HepG2 (cell line): ENCODE measurements around the gene MED25. TPM values are rescaled to one million over a fixed set of nuclear protein-coding genes. Genes with fewer than 3 reads are reported as not detected.

Source experiments
- BORCS8-MEF2B ChIP-seq: sonication (generic); formaldehyde crosslinking; IDR thresholded peaks from 2 replicates; pipeline ENCODE4 v1.8.0; 2022; ENCODE audit warnings: mild to moderate bottlenecking, missing genetic modification reagents
- DDIT3 ChIP-seq: sonication (generic); formaldehyde crosslinking; IDR thresholded peaks from 2 replicates; pipeline ENCODE4 v1.4.0; 2020; ENCODE audit warnings: mild to moderate bottlenecking, missing genetic modification reagents
- EZH2 ChIP-seq: conservative IDR thresholded peaks from 2 replicates; pipeline ENCODE4 v1.6.1; 2012; ENCODE audit warnings: mild to moderate bottlenecking, low read depth, low read length, moderate library complexity
- MXD4 ChIP-seq: IDR thresholded peaks from 2 replicates; pipeline ENCODE4 v1.6.1; 2016; ENCODE audit warnings: mild to moderate bottlenecking, missing biosample characterization, missing genetic modification reagents
- PCBP2 ChIP-seq: fragments of 200-400 bp; formaldehyde crosslinking; optimal IDR thresholded peaks from 2 replicates; pipeline ENCODE3; 2018; ENCODE audit warnings: low read length, low read depth; ENCODE audit not compliant: poor library complexity, severe bottlenecking
- POGZ ChIP-seq: sonication (generic); formaldehyde crosslinking; IDR thresholded peaks from 2 replicates; pipeline ENCODE4 v1.4.0; 2020; ENCODE audit warnings: mild to moderate bottlenecking, missing genetic modification reagents
- SKI ChIP-seq: fragments of 450-650 bp; IDR thresholded peaks from one replicate; pipeline ENCODE4 v1.6.1; 2018; ENCODE audit warnings: mild to moderate bottlenecking; ENCODE audit not compliant: partially characterized antibody
- TOE1 ChIP-seq: sonication (generic); formaldehyde crosslinking; IDR thresholded peaks from 2 replicates; pipeline ENCODE4 v1.4.0; 2020; ENCODE audit warnings: mild to moderate bottlenecking, missing genetic modification reagents
- ZNF142 ChIP-seq: sonication (generic); formaldehyde crosslinking; IDR thresholded peaks from 2 replicates; pipeline ENCODE4 v1.4.0; 2020; ENCODE audit warnings: missing genetic modification reagents
- ZNF335 ChIP-seq: sonication (generic); formaldehyde crosslinking; IDR thresholded peaks from 2 replicates; pipeline ENCODE4 v1.4.0; 2020; ENCODE audit warnings: missing genetic modification reagents
- ZNF780A ChIP-seq: sonication (generic); formaldehyde crosslinking; IDR thresholded peaks from 2 replicates; pipeline ENCODE4 v1.8.0; 2022; ENCODE audit warnings: mild to moderate bottlenecking, missing genetic modification reagents, moderate library complexity
- ZNF883 ChIP-seq: sonication (generic); formaldehyde crosslinking; IDR thresholded peaks from 2 replicates; pipeline ENCODE4 v1.5.1; 2020; ENCODE audit warnings: mild to moderate bottlenecking, missing genetic modification reagents; ENCODE audit errors: not compliant biosample characterization
- polyA plus RNA-seq, 8 experiments: library from polyadenylated mRNA; depleted of rRNA in 3 of 8; stranded (reverse) in 7 of 8; unstranded in 1 of 8; fragments of >200 nt; fragmentation: Illumina TruSeq in 4 of 8; extraction: Trizol in 4 of 8; gene quantifications; 2 replicates each; pipeline versions ENCODE4 v1.2.1 to v1.2.3, GENCODE V29; 2011 to 2016; ENCODE audit warnings: low read depth in 4 of 8, missing spikeins in 1 of 8, mixed read lengths in 1 of 8; ENCODE audit not compliant: insufficient read depth in 1 of 8
- total RNA-seq, 5 experiments: library from RNA; depleted of rRNA; stranded (reverse); fragments of >200 nt; fragmentation: Illumina TruSeq; extraction: Trizol; gene quantifications; 2 replicates each; pipeline ENCODE4 v1.2.3, GENCODE V29; 2016; ENCODE audit warnings: low read depth in 1 of 5
- TF ChIP-seq, protein P1 (sequence below): sonication (generic); formaldehyde crosslinking; IDR thresholded peaks from 2 replicates; pipeline ENCODE4 v1.4.0; 2020; ENCODE audit warnings: missing genetic modification reagents; ENCODE audit errors: not compliant biosample characterization
- TF ChIP-seq, protein P2 (sequence below): sonication (generic); formaldehyde crosslinking; IDR thresholded peaks from 2 replicates; pipeline ENCODE4 v1.9.0; 2021; ENCODE audit warnings: missing genetic modification reagents, mild to moderate bottlenecking, borderline replicate concordance
- TF ChIP-seq, protein P3 (sequence below): sonication (generic); formaldehyde crosslinking; IDR thresholded peaks from 2 replicates; pipeline ENCODE4 v1.5.0; 2020; ENCODE audit warnings: mild to moderate bottlenecking, missing genetic modification reagents, borderline replicate concordance
- TF ChIP-seq, protein P4 (sequence below): sonication (generic); formaldehyde crosslinking; IDR thresholded peaks from 2 replicates; pipeline ENCODE4 v1.4.0; 2020; ENCODE audit warnings: mild to moderate bottlenecking, low read depth, missing genetic modification reagents

MED25 gene
- total and polyA plus RNA-seq, 2 of the 13 experiments (the other 11 are each of a cell fraction or from before 2014, with no cell fraction given), result 11.1 to 15.1 TPM

DNA sequence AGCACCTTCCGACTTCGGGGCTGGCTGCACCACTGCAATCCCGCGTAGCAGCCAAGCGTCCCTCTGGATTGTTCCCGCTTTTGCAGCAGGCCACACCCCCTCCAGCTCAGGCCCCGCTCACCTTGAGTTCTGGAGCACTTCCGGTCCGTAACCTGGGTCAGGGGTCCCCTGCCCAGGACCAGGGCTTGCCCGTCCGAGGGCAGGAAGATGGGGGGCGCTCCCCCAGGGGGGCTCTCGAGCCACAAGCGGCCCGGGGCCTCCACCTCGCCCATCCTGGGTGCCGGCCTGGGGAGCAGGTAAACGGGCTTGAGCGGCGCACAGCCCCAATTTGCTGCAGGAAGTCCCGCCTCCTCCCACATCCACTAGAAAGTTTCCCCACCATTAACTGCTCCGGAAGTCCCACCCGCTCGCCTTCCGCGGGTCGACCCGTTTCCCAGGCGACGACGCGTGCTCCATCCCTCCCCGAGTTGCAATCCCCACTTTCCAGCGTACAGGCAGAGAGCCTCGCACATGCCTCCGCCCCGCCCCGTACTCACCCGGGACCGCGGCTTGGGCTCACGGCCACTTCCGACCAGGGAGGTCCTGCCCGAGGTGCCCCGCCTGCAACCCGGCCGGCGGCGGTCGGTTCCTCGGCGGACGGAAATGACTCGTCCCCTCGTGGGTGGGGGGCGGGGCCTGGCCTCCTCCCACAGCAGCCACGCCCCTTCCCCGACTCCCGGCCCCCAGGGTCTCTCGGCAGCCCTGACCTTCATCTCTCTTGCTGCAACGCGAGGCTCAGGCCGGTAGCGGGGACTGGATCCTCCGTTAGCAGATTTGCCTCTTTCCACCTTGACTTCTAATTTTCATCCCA is 49.1 kb downstream of the MED25 start, which contains the start of gene PNKP (continued):
- TF ChIP-seq, protein P1, sequence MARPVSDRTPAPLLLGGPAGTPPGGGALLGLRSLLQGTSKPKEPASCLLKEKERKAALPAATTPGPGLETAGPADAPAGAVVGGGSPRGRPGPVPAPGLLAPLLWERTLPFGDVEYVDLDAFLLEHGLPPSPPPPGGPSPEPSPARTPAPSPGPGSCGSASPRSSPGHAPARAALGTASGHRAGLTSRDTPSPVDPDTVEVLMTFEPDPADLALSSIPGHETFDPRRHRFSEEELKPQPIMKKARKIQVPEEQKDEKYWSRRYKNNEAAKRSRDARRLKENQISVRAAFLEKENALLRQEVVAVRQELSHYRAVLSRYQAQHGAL (CRISPR knock-in tag), result no peak
- TF ChIP-seq ZNF142 (CRISPR knock-in tag) (no peak), ZNF780A (CRISPR knock-in tag) (no peak), PCBP2 (no peak), POGZ (CRISPR knock-in tag) (peak; percentile 68; the same call in 1 of the 2 replicates), ZNF335 (CRISPR knock-in tag) (no peak), SKI (no peak), ZNF883 (CRISPR knock-in tag) (peak; percentile 86), DDIT3 (CRISPR knock-in tag) (no peak), TOE1 (no peak), MXD4 (CRISPR knock-in tag) (peak; percentile 93; the same call in 1 of the 2 replicates), BORCS8-MEF2B (0 out of 2 replicates have a peak, but pooled peaks have one; percentile 24), EZH2 (no peak)
- TF ChIP-seq, protein P2, sequence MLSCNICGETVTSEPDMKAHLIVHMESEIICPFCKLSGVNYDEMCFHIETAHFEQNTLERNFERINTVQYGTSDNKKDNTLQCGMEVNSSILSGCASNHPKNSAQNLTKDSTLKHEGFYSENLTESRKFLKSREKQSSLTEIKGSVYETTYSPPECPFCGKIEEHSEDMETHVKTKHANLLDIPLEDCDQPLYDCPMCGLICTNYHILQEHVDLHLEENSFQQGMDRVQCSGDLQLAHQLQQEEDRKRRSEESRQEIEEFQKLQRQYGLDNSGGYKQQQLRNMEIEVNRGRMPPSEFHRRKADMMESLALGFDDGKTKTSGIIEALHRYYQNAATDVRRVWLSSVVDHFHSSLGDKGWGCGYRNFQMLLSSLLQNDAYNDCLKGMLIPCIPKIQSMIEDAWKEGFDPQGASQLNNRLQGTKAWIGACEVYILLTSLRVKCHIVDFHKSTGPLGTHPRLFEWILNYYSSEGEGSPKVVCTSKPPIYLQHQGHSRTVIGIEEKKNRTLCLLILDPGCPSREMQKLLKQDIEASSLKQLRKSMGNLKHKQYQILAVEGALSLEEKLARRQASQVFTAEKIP (CRISPR knock-in tag), result no peak
- TF ChIP-seq, protein P3, sequence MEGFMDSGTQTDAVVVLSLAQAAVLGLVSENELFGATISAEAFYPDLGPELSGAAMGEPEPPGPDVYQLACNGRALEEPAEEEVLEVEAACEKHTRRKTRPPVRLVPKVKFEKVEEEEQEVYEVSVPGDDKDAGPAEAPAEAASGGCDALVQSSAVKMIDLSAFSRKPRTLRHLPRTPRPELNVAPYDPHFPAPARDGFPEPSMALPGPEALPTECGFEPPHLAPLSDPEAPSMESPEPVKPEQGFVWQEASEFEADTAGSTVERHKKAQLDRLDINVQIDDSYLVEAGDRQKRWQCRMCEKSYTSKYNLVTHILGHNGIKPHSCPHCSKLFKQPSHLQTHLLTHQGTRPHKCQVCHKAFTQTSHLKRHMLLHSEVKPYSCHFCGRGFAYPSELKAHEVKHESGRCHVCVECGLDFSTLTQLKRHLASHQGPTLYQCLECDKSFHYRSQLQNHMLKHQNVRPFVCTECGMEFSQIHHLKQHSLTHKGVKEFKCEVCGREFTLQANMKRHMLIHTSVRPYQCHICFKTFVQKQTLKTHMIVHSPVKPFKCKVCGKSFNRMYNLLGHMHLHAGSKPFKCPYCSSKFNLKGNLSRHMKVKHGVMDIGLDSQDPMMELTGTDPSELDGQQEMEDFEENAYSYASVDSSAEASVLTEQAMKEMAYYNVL (CRISPR knock-in tag), result 0 out of 2 replicates have a peak, but pooled peaks have one; percentile 59
- TF ChIP-seq, protein P4, sequence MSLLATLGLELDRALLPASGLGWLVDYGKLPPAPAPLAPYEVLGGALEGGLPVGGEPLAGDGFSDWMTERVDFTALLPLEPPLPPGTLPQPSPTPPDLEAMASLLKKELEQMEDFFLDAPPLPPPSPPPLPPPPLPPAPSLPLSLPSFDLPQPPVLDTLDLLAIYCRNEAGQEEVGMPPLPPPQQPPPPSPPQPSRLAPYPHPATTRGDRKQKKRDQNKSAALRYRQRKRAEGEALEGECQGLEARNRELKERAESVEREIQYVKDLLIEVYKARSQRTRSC, result no peak
